HG03097 (cell line): ENCODE measurements around the gene WNT11.

Experiments
- ATAC-seq: cut with Tn5 transposase; IDR thresholded peaks from one replicate; pipeline ENCODE4 v1.9.1; 2021; ENCODE audit not compliant: unreplicated experiment, low FRiP score

Gene WNT11

GRCh38 chr11:76238551-76238950 is 32.2 kb upstream of the WNT11 start:
- ATAC-seq = no peak

GRCh38 chr11:76237914-76238313 is 31.6 kb upstream of the WNT11 start:
- ATAC-seq = no peak

- no peak for ATAC-seq
Observed at GRCh38 chr11:76237000-76237649, 30.8 kb upstream of the WNT11 start.

- no peak for ATAC-seq
Observed at GRCh38 chr11:76236092-76236999, 30.0 kb upstream of the WNT11 start.

- ATAC-seq = peak; percentile 65
Observed at GRCh38 chr11:76235233-76236091, 29.2 kb upstream of the WNT11 start.

- ATAC-seq = no peak
Observed at GRCh38 chr11:76234416-76235232, 28.3 kb upstream of the WNT11 start.

GRCh38 chr11:76234021-76234415 is 27.7 kb upstream of the WNT11 start:
- no peak for ATAC-seq

- no peak for ATAC-seq
Observed at GRCh38 chr11:76233196-76233921, 27.1 kb upstream of the WNT11 start.

GRCh38 chr11:76232026-76232665 is 25.8 kb upstream of the WNT11 start:
- ATAC-seq = no peak

GRCh38 chr11:76231121-76231738 is 24.9 kb upstream of the WNT11 start:
- ATAC-seq = no peak

- no peak for ATAC-seq
Observed at GRCh38 chr11:76230392-76230791, 24.1 kb upstream of the WNT11 start.

- ATAC-seq = no peak
Observed at GRCh38 chr11:76229690-76230240, 23.5 kb upstream of the WNT11 start.

- no peak for ATAC-seq
Observed at GRCh38 chr11:76228875-76229149, 22.5 kb upstream of the WNT11 start.

GRCh38 chr11:76228071-76228874 is 22.0 kb upstream of the WNT11 start:
- no peak for ATAC-seq

- no peak for ATAC-seq
Observed at GRCh38 chr11:76226626-76227025, 20.3 kb upstream of the WNT11 start.

- no peak for ATAC-seq
Observed at GRCh38 chr11:76225122-76225611, 18.9 kb upstream of the WNT11 start.

- no peak for ATAC-seq
Observed at GRCh38 chr11:76224461-76225121, 18.3 kb upstream of the WNT11 start.
